ENCODE measurements around the gene DENND4A.

- TF ChIP-seq CTCF (IDR thresholded peaks at IDR 0.05), result no peak
- no peak for TF ChIP-seq POLR2A (IDR thresholded peaks at IDR 0.05)
These were observed 32.7 kb downstream of the DENND4A start for GRCh38 chr15:65759441-65759840.

All from lower leg skin (tissue), 3 donors.